SK-N-SH (cell line): ENCODE data around the gene FXR2. TPM values are rescaled to one million over a fixed set of nuclear protein-coding genes. Genes with fewer than 3 reads are reported as not detected.

Experiments
- CTCF ChIA-PET: fragments of 300-600, 350-600 bp; formaldehyde crosslinking; extraction: SDS; loops from one replicate; lab custom pipeline; 2021; lab: Yijun Ruan, JAX
- POLR2A ChIA-PET: fragments of 350-600 bp; sonication (Branson Sonifier 250); formaldehyde crosslinking; extraction: SDS; loops from one replicate; lab custom pipeline; 2020; ENCODE audit warnings: antibody characterized with exemption, inconsistent platforms; lab: Yijun Ruan, JAX
- DNase-seq: peaks from one replicate; pipeline ENCODE4 v3.0.0; 2012
- H2AFZ ChIP-seq: fragments of 200-600 bp; sonication (generic); 2 replicates; pipeline ENCODE4 v1.8.1; 2016; ENCODE audit warnings: antibody characterized with exemption, mild to moderate bottlenecking, low read depth
- H3F3A ChIP-seq: fragments of 200-600 bp; sonication (generic); replicated peaks from 2 replicates; pipeline ENCODE3; 2016; ENCODE audit warnings: antibody characterized with exemption, mild to moderate bottlenecking; ENCODE audit not compliant: insufficient read depth
- H3K27ac ChIP-seq, 2 experiments: fragments of 200-500 bp in 1 of 2; fragments of 200-600 bp in 1 of 2; sonication (Bioruptor generic) in 1 of 2; sonication (generic), shearing (Covaris generic) in 1 of 2; 2 replicates each; pipeline versions ENCODE4 v1.5.1 to v1.6.1; 2014 to 2016; ENCODE audit warnings: low read depth in 2 of 2, inconsistent platforms in 1 of 2, low read length in 1 of 2, mild to moderate bottlenecking in 1 of 2, mixed read lengths in 1 of 2
- H3K27me3 ChIP-seq: fragments of 200-600 bp; sonication (generic), shearing (Covaris generic); 2 replicates; pipeline ENCODE4 v1.6.1; 2016; ENCODE audit warnings: mixed run types; ENCODE audit not compliant: insufficient read depth
- H3K36me3 ChIP-seq, 2 experiments: fragments of 200-500 bp in 1 of 2; fragments of 200-600 bp in 1 of 2; sonication (Bioruptor generic) in 1 of 2; sonication (generic) in 1 of 2; replicated peaks in 1 of 2; 2 replicates each; pipeline versions ENCODE3 to v1.5.1; 2014 to 2016; ENCODE audit warnings: low read length in 1 of 2, mild to moderate bottlenecking in 1 of 2; ENCODE audit not compliant: insufficient read depth in 2 of 2, control insufficient read depth in 1 of 2
- H3K4me1 ChIP-seq, 2 experiments: fragments of 200-500 bp in 1 of 2; fragments of 200-600 bp in 1 of 2; sonication (Bioruptor generic) in 1 of 2; sonication (generic), shearing (Covaris generic) in 1 of 2; 2 replicates each; pipeline versions ENCODE4 v1.5.1 to v1.6.1; 2014 to 2016; ENCODE audit warnings: low read depth in 1 of 2, low read length in 1 of 2, mixed run types in 1 of 2; ENCODE audit not compliant: insufficient read depth in 2 of 2, control insufficient read depth in 1 of 2
- H3K4me2 ChIP-seq: fragments of 200-600 bp; sonication (generic), shearing (Covaris generic); 2 replicates; pipeline ENCODE4 v1.6.1; 2017; ENCODE audit warnings: mixed run types
- H3K4me3 ChIP-seq, 2 experiments: fragments of 200-500 bp in 1 of 2; fragments of 200-600 bp in 1 of 2; sonication (Bioruptor generic) in 1 of 2; sonication (generic), shearing (Covaris generic) in 1 of 2; 2 replicates each; pipeline versions ENCODE4 v1.5.1 to v1.8.1; 2014 to 2016; ENCODE audit warnings: low read depth in 2 of 2, inconsistent platforms in 1 of 2, low read length in 1 of 2, mild to moderate bottlenecking in 1 of 2, mixed read lengths in 1 of 2, moderate library complexity in 1 of 2
- H3K79me2 ChIP-seq: fragments of 200-600 bp; sonication (generic); 2 replicates; pipeline ENCODE4 v1.8.1; 2017; ENCODE audit warnings: mild to moderate bottlenecking; ENCODE audit not compliant: insufficient read depth
- H3K9ac ChIP-seq: fragments of 200-600 bp; sonication (generic); 2 replicates; pipeline ENCODE4 v1.6.1; 2017; ENCODE audit warnings: mixed run types
- H3K9me2 ChIP-seq: fragments of 200-600 bp; sonication (generic); 2 replicates; pipeline ENCODE4 v1.6.1; 2017; ENCODE audit warnings: mixed run types
- H3K9me3 ChIP-seq: fragments of 200-600 bp; sonication (generic); 2 replicates; pipeline ENCODE4 v1.6.1; 2017; ENCODE audit warnings: mixed run types, mild to moderate bottlenecking, moderate library complexity
- H4K20me1 ChIP-seq: fragments of 200-600 bp; sonication (generic); 2 replicates; pipeline ENCODE4 v1.6.1; 2017; ENCODE audit warnings: mild to moderate bottlenecking, mixed run types; ENCODE audit not compliant: insufficient read depth
- ELF1 ChIP-seq: IDR thresholded peaks from 2 replicates; pipeline ENCODE4 v1.4.0; 2012
- EP300 ChIP-seq, 2 experiments: IDR thresholded peaks; 2 replicates each; pipeline versions ENCODE4 v1.4.0 to v1.6.1; 2012; ENCODE audit warnings: borderline replicate concordance in 1 of 2, low read depth in 1 of 2, low read length in 1 of 2
- EZH2phosphoT487 ChIP-seq: fragments of 200-600 bp; sonication (generic); IDR thresholded peaks from 2 replicates; pipeline ENCODE4 v1.6.1; 2017; ENCODE audit warnings: low read depth, mixed run types, mild to moderate bottlenecking, antibody characterized with exemption, moderate library complexity, borderline replicate concordance
- GABPA ChIP-seq: IDR thresholded peaks from 2 replicates; pipeline ENCODE4 v1.4.0; 2012; ENCODE audit warnings: low read depth, mild to moderate bottlenecking
- MXI1 ChIP-seq: IDR thresholded peaks from 2 replicates; pipeline ENCODE4 v1.6.1; 2012; ENCODE audit warnings: mild to moderate bottlenecking, low read depth, low read length, improper control_type of control experiment
- NRF1 ChIP-seq: IDR thresholded peaks from 2 replicates; pipeline ENCODE4 v1.6.1; 2012; ENCODE audit warnings: low read depth, mild to moderate bottlenecking, low read length
- POLR2AphosphoS5 ChIP-seq: IDR thresholded peaks from 2 replicates; pipeline ENCODE4 v1.6.1; 2012; ENCODE audit warnings: low read depth, low read length
- RCOR1 ChIP-seq: fragments of 150-350 bp; IDR thresholded peaks from 2 replicates; pipeline ENCODE4 v1.6.1; 2017; ENCODE audit warnings: antibody characterized with exemption, low read length
- SMC3 ChIP-seq: IDR thresholded peaks from 2 replicates; pipeline ENCODE4 v1.6.1; 2012; ENCODE audit warnings: low read depth, low read length, improper control_type of control experiment
- TAF1 ChIP-seq: IDR thresholded peaks from 2 replicates; pipeline ENCODE4 v1.6.1; 2012; ENCODE audit warnings: low read depth, mild to moderate bottlenecking, low read length, moderate library complexity, borderline replicate concordance
- TCF12 ChIP-seq: IDR thresholded peaks from 2 replicates; pipeline ENCODE4 v1.4.0; 2012
- TEAD4 ChIP-seq: IDR thresholded peaks from 2 replicates; pipeline ENCODE4 v1.4.0; 2012; ENCODE audit warnings: mild to moderate bottlenecking, borderline replicate concordance; ENCODE audit not compliant: insufficient read depth
- YY1 ChIP-seq: IDR thresholded peaks from 2 replicates; pipeline ENCODE4 v1.4.0; 2012; ENCODE audit warnings: low read depth, mild to moderate bottlenecking
- WGBS: methylation state at CpG from one replicate; pipeline ENCODE4 v1.1.6; 2017; ENCODE audit warnings: low lambda C conversion rate; 5-methylcytosine and 5-hydroxymethylcytosine counted together
- polyA plus RNA-seq, 3 experiments: library from polyadenylated mRNA; depleted of rRNA; stranded (reverse); fragments of >200 nt; gene quantifications; 2 replicates each; pipeline ENCODE4 v1.2.3, GENCODE V29; 2012
- TF ChIP-seq, protein P1 (sequence below): IDR thresholded peaks from 2 replicates; pipeline ENCODE4 v1.4.0; 2012; ENCODE audit warnings: low read depth, borderline replicate concordance
- TF ChIP-seq, protein P2 (sequence below): fragments of 150-350 bp; IDR thresholded peaks from 2 replicates; pipeline ENCODE4 v1.6.1; 2017; ENCODE audit warnings: antibody characterized with exemption, low read length, low read depth, borderline replicate concordance
- TF ChIP-seq, protein P3 (sequence below): fragments of 150-350 bp; IDR thresholded peaks from 2 replicates; pipeline ENCODE4 v1.6.1; 2016; ENCODE audit warnings: mild to moderate bottlenecking, low read depth, low read length
- TF ChIP-seq, protein P4 (sequence below): IDR thresholded peaks from 2 replicates; pipeline ENCODE4 v1.4.0; 2012; ENCODE audit warnings: low read depth

Gene FXR2
- polyA plus RNA-seq, 1 of the 3 experiments (the other 2 are of a cell fraction), result 56.4 TPM

DNA sequence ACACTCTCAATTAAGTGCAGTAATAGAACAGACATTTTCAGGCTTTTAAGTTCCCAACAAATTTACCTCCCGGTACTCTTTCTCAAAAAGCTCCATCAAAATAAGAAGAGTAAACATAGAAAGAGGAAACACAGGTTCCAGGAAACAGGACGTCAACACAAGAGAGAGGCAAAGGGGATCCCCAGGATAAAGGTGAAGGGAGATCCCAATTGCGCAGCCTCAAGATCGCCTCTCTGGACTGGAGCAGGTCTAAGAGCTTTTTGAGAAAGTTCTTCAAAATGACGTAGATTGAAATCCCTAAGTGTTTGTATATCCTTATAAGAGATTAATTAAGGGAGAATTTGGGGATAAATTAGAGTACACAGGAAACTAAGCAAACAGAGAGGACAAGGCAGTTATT is 3.9 kb upstream of the FXR2 start:
- DNase-seq, result no peak
- no peak overlapping the region for H3K4me3 ChIP-seq
- TF ChIP-seq, protein P1, sequence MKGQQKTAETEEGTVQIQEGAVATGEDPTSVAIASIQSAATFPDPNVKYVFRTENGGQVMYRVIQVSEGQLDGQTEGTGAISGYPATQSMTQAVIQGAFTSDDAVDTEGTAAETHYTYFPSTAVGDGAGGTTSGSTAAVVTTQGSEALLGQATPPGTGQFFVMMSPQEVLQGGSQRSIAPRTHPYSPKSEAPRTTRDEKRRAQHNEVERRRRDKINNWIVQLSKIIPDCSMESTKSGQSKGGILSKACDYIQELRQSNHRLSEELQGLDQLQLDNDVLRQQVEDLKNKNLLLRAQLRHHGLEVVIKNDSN, result no peak
- no peak for TF ChIP-seq GABPA
- TF ChIP-seq EZH2phosphoT487, result no peak
- no peak for TF ChIP-seq EP300 (IDR thresholded peaks at IDR 0.05; ENCODE audit: borderline replicate concordance in 1 of 2, low read depth in 1 of 2, low read length in 1 of 2)
- TF ChIP-seq TEAD4, result no peak
- no peak for TF ChIP-seq YY1
- TF ChIP-seq, protein P2, sequence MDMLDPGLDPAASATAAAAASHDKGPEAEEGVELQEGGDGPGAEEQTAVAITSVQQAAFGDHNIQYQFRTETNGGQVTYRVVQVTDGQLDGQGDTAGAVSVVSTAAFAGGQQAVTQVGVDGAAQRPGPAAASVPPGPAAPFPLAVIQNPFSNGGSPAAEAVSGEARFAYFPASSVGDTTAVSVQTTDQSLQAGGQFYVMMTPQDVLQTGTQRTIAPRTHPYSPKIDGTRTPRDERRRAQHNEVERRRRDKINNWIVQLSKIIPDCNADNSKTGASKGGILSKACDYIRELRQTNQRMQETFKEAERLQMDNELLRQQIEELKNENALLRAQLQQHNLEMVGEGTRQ, result no peak
- TF ChIP-seq NRF1, result no peak
- no peak for TF ChIP-seq TCF12
- TF ChIP-seq POLR2AphosphoS5, result no peak
- TF ChIP-seq SMC3, result no peak
- TF ChIP-seq, protein P3, sequence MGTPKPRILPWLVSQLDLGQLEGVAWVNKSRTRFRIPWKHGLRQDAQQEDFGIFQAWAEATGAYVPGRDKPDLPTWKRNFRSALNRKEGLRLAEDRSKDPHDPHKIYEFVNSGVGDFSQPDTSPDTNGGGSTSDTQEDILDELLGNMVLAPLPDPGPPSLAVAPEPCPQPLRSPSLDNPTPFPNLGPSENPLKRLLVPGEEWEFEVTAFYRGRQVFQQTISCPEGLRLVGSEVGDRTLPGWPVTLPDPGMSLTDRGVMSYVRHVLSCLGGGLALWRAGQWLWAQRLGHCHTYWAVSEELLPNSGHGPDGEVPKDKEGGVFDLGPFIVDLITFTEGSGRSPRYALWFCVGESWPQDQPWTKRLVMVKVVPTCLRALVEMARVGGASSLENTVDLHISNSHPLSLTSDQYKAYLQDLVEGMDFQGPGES, result no peak
- TF ChIP-seq, all 33 proteins: peak for 0
- H3K27me3 ChIP-seq, result no peaks in the 10 kb centered on the region
- H3K9ac ChIP-seq, result no peak overlapping the region
- H3K79me2 ChIP-seq, result peaks cover 8% of the 10 kb centered on the region
- H3K36me3 ChIP-seq, result no peaks in the 10 kb centered on the region
- POLR2A ChIA-PET, result no interaction called here
- H3K27ac ChIP-seq, result no peak overlapping the region
- no peak overlapping the region for H3K4me2 ChIP-seq
- H3F3A ChIP-seq, result no peaks in the 10 kb centered on the region
- H4K20me1 ChIP-seq, result peaks cover 5% of the 10 kb centered on the region; the same call in 1 of the 2 replicates
- peaks cover 0 to 2% of the 10 kb centered on the region in 2 experiments; a peak in 2 of 4 replicates for H3K4me1 ChIP-seq
- no peaks in the 10 kb centered on the region for H3K9me2 ChIP-seq
- no peak overlapping the region for H2AFZ ChIP-seq
- no peaks in the 10 kb centered on the region for H3K9me3 ChIP-seq
- CTCF ChIA-PET, result interaction anchor here (0.9 to 3.6 kb wide), 3 partner anchors 14 to 266 kb away, joined by 3 to 16 read pairs (median 5); partner anchors contain the start of genes TP53 and WRAP53
- 89% methylated on average over 5 of the region's 5 CpGs for WGBS

DNA sequence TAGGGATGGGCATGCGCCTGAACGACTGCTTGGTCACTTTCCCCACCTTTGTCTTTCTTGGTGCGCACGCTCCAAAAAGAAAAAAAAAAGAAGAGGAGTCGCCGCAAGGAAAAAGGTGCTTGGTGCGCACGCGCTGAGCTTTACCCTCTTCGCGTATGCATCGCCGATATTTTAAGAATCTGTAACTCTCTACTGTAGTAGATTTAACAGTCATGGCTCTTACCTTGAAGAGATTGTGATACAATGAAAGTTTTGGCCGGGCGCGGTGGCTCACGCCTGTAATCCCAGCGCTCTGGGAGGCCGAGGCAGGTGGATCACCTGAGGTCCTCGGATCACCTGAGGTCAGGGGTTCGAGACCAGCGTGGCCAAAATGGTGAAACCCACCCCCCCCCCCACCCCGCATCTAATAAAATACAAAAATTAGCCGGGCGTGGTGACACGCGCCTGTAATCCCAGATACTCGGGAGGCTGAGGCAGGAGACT is 609 bp upstream of the FXR2 start:
- H3K4me1 ChIP-seq, result peaks cover 0 to 18% of the 10 kb centered on the region in 2 experiments; a peak in 3 of 4 replicates
- H3K4me3 ChIP-seq, result peak overlapping the region; percentile 46 to 58
- peak overlapping the region; percentile 57; the same call in 1 of the 2 replicates for H3K9ac ChIP-seq
- peak overlapping the region; percentile 78 for H3K4me2 ChIP-seq
- peaks cover 4% of the 10 kb centered on the region for H3F3A ChIP-seq
- H4K20me1 ChIP-seq, result peaks cover 38% of the 10 kb centered on the region
- WGBS, result 4% methylated on average over 28 of the region's 28 CpGs
- no peak for DNase-seq
- H3K27me3 ChIP-seq, result no peaks in the 10 kb centered on the region
- ChIA-PET POLR2A (interaction anchor here (0.7 to 2.4 kb wide), 8 partner anchors 12 to 72 kb away, joined by 3 to 19 read pairs (median 6); partner anchors contain the start of genes CD68, SAT2, TP53 and WRAP53), CTCF (interaction anchor here (0.6 to 2.1 kb wide), 7 partner anchors 12 to 73 kb away, joined by 3 to 14 read pairs (median 8); partner anchors contain the start of genes MPDU1, SAT2, SOX15 and TP53)
- H3K27ac ChIP-seq, result peak overlapping the region; percentile 71 to 84; a peak in 3 of 4 replicates
- H3K9me3 ChIP-seq, result no peaks in the 10 kb centered on the region
- peaks cover 41% of the 10 kb centered on the region for H3K79me2 ChIP-seq
- no peaks in the 10 kb centered on the region for H3K9me2 ChIP-seq
- TF ChIP-seq NRF1 (peak; percentile 94), RCOR1 (no peak), ELF1 (no peak), MXI1 (peak; percentile 44; the same call in 1 of the 2 replicates), TAF1 (peak; percentile 52; the same call in 1 of the 2 replicates)
- TF ChIP-seq, protein P4, sequence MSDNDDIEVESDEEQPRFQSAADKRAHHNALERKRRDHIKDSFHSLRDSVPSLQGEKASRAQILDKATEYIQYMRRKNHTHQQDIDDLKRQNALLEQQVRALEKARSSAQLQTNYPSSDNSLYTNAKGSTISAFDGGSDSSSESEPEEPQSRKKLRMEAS, result peak; percentile 2; the same call in 1 of the 2 replicates
- H3K36me3 ChIP-seq, result peaks cover 8 to 14% of the 10 kb centered on the region in 2 experiments
- H2AFZ ChIP-seq, result peak overlapping the region; percentile 79; the same call in 1 of the 2 replicates
